Trophoblast cell (in vitro differentiated cells and primary cell): Measurements from ENCODE around the gene FRRS1.

Experiments
- DNase-seq, 2 donors: peaks; one replicate each; pipeline ENCODE4 v3.0.0-alpha.2; 2016
- H2AFZ ChIP-seq: 2 replicates; pipeline ENCODE4 v1.6.1; 2013; ENCODE audit warnings: low read length, moderate library complexity, mild to moderate bottlenecking; ENCODE audit not compliant: insufficient read depth, poor library complexity
- H2AK5ac ChIP-seq: 2 replicates; pipeline ENCODE4 v1.6.1; 2013; ENCODE audit warnings: mild to moderate bottlenecking, low read length
- H2BK120ac ChIP-seq: 2 replicates; pipeline ENCODE4 v1.6.1; 2013; ENCODE audit warnings: low read length, mild to moderate bottlenecking, moderate library complexity; ENCODE audit not compliant: insufficient read depth, poor library complexity
- H2BK12ac ChIP-seq: 2 replicates; pipeline ENCODE4 v1.6.1; 2013; ENCODE audit warnings: mild to moderate bottlenecking, low read length, moderate library complexity
- H2BK5ac ChIP-seq: 2 replicates; pipeline ENCODE4 v1.6.1; 2013; ENCODE audit warnings: low read length, low read depth, moderate library complexity, mild to moderate bottlenecking; ENCODE audit not compliant: poor library complexity
- H3K14ac ChIP-seq: 2 replicates; pipeline ENCODE4 v1.6.1; 2013; ENCODE audit warnings: mild to moderate bottlenecking, low read length
- H3K18ac ChIP-seq: 2 replicates; pipeline ENCODE4 v1.6.1; 2013; ENCODE audit warnings: mild to moderate bottlenecking, low read length
- H3K23ac ChIP-seq: 2 replicates; pipeline ENCODE4 v1.6.1; 2013; ENCODE audit warnings: low read length
- H3K27ac ChIP-seq: 2 replicates; pipeline ENCODE4 v1.5.1; 2013; ENCODE audit warnings: low read depth, mild to moderate bottlenecking, inconsistent platforms, low read length, moderate library complexity
- H3K27me3 ChIP-seq: 2 replicates; pipeline ENCODE4 v1.6.1; 2013; ENCODE audit warnings: inconsistent platforms, mild to moderate bottlenecking, low read length, moderate library complexity; ENCODE audit not compliant: insufficient read depth
- H3K36me3 ChIP-seq, 2 experiments: 1 replicate in 1 of 2; 2 replicates in 1 of 2; pipeline ENCODE4 v1.6.1; 2013; ENCODE audit warnings: low read length in 2 of 2, mild to moderate bottlenecking in 2 of 2, moderate library complexity in 1 of 2; ENCODE audit not compliant: insufficient read depth in 2 of 2, control insufficient read depth in 1 of 2
- H3K4ac ChIP-seq: 2 replicates; pipeline ENCODE4 v1.6.1; 2013; ENCODE audit warnings: low read depth, mild to moderate bottlenecking, low read length, moderate library complexity
- H3K4me1 ChIP-seq, 2 experiments: 1 replicate in 1 of 2; 2 replicates in 1 of 2; pipeline ENCODE4 v1.6.1; 2013; ENCODE audit warnings: low read length in 2 of 2, mild to moderate bottlenecking in 2 of 2, moderate library complexity in 1 of 2; ENCODE audit not compliant: insufficient read depth in 2 of 2, control insufficient read depth in 1 of 2
- H3K4me2 ChIP-seq: 2 replicates; pipeline ENCODE4 v1.6.1; 2013; ENCODE audit warnings: inconsistent platforms, mild to moderate bottlenecking, low read length, moderate library complexity
- H3K4me3 ChIP-seq: 2 replicates; pipeline ENCODE4 v1.5.1; 2013; ENCODE audit warnings: mild to moderate bottlenecking, low read depth, low read length, inconsistent platforms
- H3K79me1 ChIP-seq: one replicate; pipeline ENCODE4 v1.6.1; 2013; ENCODE audit warnings: low read length
- H3K79me2 ChIP-seq: 2 replicates; pipeline ENCODE4 v1.6.1; 2013; ENCODE audit warnings: low read length, mild to moderate bottlenecking; ENCODE audit not compliant: control insufficient read depth, insufficient read depth, poor library complexity
- H3K9ac ChIP-seq: 2 replicates; pipeline ENCODE4 v1.6.1; 2013; ENCODE audit warnings: mild to moderate bottlenecking, low read length
- H3K9me3 ChIP-seq: 2 replicates; pipeline ENCODE4 v1.6.1; 2013; ENCODE audit warnings: low read depth, mild to moderate bottlenecking, control low read depth, inconsistent platforms, low read length; ENCODE audit not compliant: insufficient read depth
- H4K12ac ChIP-seq: 2 replicates; pipeline ENCODE4 v1.6.1; 2013; ENCODE audit warnings: low read depth, mild to moderate bottlenecking, low read length, moderate library complexity
- H4K8ac ChIP-seq: 2 replicates; pipeline ENCODE4 v1.6.1; 2013; ENCODE audit warnings: low read depth, mild to moderate bottlenecking, low read length, moderate library complexity
- H4K91ac ChIP-seq: one replicate; pipeline ENCODE4 v1.6.1; 2013; ENCODE audit warnings: low read depth, mild to moderate bottlenecking, low read length, moderate library complexity
- WGBS: extraction: QIAGEN DNeasy Blood & Tissue Kit; methylation state at CpG from one replicate; pipeline ENCODE4 v1.1.7; 2013; ENCODE audit warnings: missing lambda C conversion rate; ENCODE audit not compliant: insufficient read length, insufficient coverage; ENCODE audit errors: extremely low coverage; 5-methylcytosine and 5-hydroxymethylcytosine counted together

FRRS1 gene

GRCh38 chr1:99700020-99700419 is 66.4 kb downstream of the FRRS1 start:
- H2AFZ ChIP-seq, result no peak overlapping the region
- H2BK120ac ChIP-seq, result no peak overlapping the region
- no peak overlapping the region for H4K8ac ChIP-seq
- no peaks in the 10 kb centered on the region for H3K4me1 ChIP-seq
- H3K4ac ChIP-seq, result no peak overlapping the region
- no peak overlapping the region for H4K12ac ChIP-seq
- no peak overlapping the region for H3K23ac ChIP-seq
- H3K9me3 ChIP-seq, result no peaks in the 10 kb centered on the region
- no peak overlapping the region for H3K18ac ChIP-seq
- H3K4me3 ChIP-seq, result no peak overlapping the region
- H2AK5ac ChIP-seq, result no peak overlapping the region
- no peak overlapping the region for H4K91ac ChIP-seq
- no peaks in the 10 kb centered on the region for H3K79me2 ChIP-seq
- no peak overlapping the region for H2BK12ac ChIP-seq
- no peak overlapping the region for H2BK5ac ChIP-seq
- H3K9ac ChIP-seq, result no peak overlapping the region
- no peaks in the 10 kb centered on the region for H3K27me3 ChIP-seq
- no peaks in the 10 kb centered on the region for H3K79me1 ChIP-seq
- H3K36me3 ChIP-seq, result peaks cover 0 to 5% of the 10 kb centered on the region in 2 experiments
- DNase-seq, result no peak
- no peak overlapping the region for H3K27ac ChIP-seq
- no peak overlapping the region for H3K4me2 ChIP-seq
- no peak overlapping the region for H3K14ac ChIP-seq
- WGBS, result no CpG with 5 or more reads among the region's 3 CpGs

GRCh38 chr1:99697580-99697979 is 68.9 kb downstream of the FRRS1 start:
- Histone ChIP-seq H2BK120ac (no peak overlapping the region), H4K12ac (no peak overlapping the region), H3K36me3 (no peaks in the 10 kb centered on the region), H2AFZ (no peak overlapping the region), H3K27me3 (no peaks in the 10 kb centered on the region), H3K79me1 (no peaks in the 10 kb centered on the region), H3K9me3 (no peaks in the 10 kb centered on the region), H3K14ac (no peak overlapping the region), H3K4ac (no peak overlapping the region), H3K18ac (no peak overlapping the region), H3K79me2 (no peaks in the 10 kb centered on the region), H3K9ac (no peak overlapping the region), H4K91ac (no peak overlapping the region), H3K27ac (no peak overlapping the region), H3K4me3 (no peak overlapping the region), H3K4me2 (no peak overlapping the region), H2BK12ac (no peak overlapping the region), H3K23ac (no peak overlapping the region), H2AK5ac (no peak overlapping the region), H4K8ac (no peak overlapping the region), H3K4me1 (no peaks in the 10 kb centered on the region), H2BK5ac (no peak overlapping the region)
- DNase-seq, result no peak
- WGBS, result no CpG with 5 or more reads among the region's 1 CpG

- H3K36me3 ChIP-seq, result no peaks in the 10 kb centered on the region
- no peaks in the 10 kb centered on the region for H3K79me2 ChIP-seq
- H3K4me1 ChIP-seq, result peaks cover 0 to 2% of the 10 kb centered on the region in 2 experiments
- no peak overlapping the region for H3K9ac ChIP-seq
- no peak overlapping the region for H3K27ac ChIP-seq
- no peaks in the 10 kb centered on the region for H3K79me1 ChIP-seq
- H3K18ac ChIP-seq, result no peak overlapping the region
- H3K14ac ChIP-seq, result no peak overlapping the region
- no peak overlapping the region for H3K23ac ChIP-seq
- no peak overlapping the region for H4K8ac ChIP-seq
- no peak overlapping the region for H4K91ac ChIP-seq
- no peak overlapping the region for H3K4me3 ChIP-seq
- H3K4me2 ChIP-seq, result no peak overlapping the region
- no peaks in the 10 kb centered on the region for H3K27me3 ChIP-seq
- no peak overlapping the region for H2AFZ ChIP-seq
- WGBS, result no CpG with 5 or more reads among the region's 2 CpGs
- H3K4ac ChIP-seq, result no peak overlapping the region
- H3K9me3 ChIP-seq, result no peaks in the 10 kb centered on the region
- no peak overlapping the region for H2BK12ac ChIP-seq
- DNase-seq, result no peak
- no peak overlapping the region for H2BK120ac ChIP-seq
- no peak overlapping the region for H4K12ac ChIP-seq
- H2BK5ac ChIP-seq, result no peak overlapping the region
- no peak overlapping the region for H2AK5ac ChIP-seq
Measured at GRCh38 chr1:99696616-99697015, 69.8 kb downstream of the FRRS1 start.

- DNase-seq, result no peak
- peaks cover 0 to 2% of the 10 kb centered on the region in 2 experiments for H3K4me1 ChIP-seq
- H3K36me3 ChIP-seq, result no peaks in the 10 kb centered on the region
- H3K4me3 ChIP-seq, result no peak overlapping the region
- no peak overlapping the region for H2BK12ac ChIP-seq
- no peak overlapping the region for H2AFZ ChIP-seq
- H2AK5ac ChIP-seq, result no peak overlapping the region
- H3K18ac ChIP-seq, result no peak overlapping the region
- no peak overlapping the region for H2BK120ac ChIP-seq
- no peak overlapping the region for H4K12ac ChIP-seq
- no peaks in the 10 kb centered on the region for H3K9me3 ChIP-seq
- no peak overlapping the region for H3K14ac ChIP-seq
- no peaks in the 10 kb centered on the region for H3K79me1 ChIP-seq
- no peak overlapping the region for H4K8ac ChIP-seq
- H2BK5ac ChIP-seq, result no peak overlapping the region
- no peak overlapping the region for H3K4ac ChIP-seq
- H3K9ac ChIP-seq, result no peak overlapping the region
- no peak overlapping the region for H3K23ac ChIP-seq
- no CpG with 5 or more reads among the region's 2 CpGs for WGBS
- H4K91ac ChIP-seq, result no peak overlapping the region
- no peak overlapping the region for H3K4me2 ChIP-seq
- H3K79me2 ChIP-seq, result no peaks in the 10 kb centered on the region
- H3K27ac ChIP-seq, result no peak overlapping the region
- H3K27me3 ChIP-seq, result no peaks in the 10 kb centered on the region
Measured at GRCh38 chr1:99691175-99691574, 75.3 kb downstream of the FRRS1 start.
